AG04450 (cell line): ENCODE measurements around the gene EPB41L2. TPM values are rescaled to one million over a fixed set of nuclear protein-coding genes. Genes with fewer than 3 reads are reported as not detected.
"Not testable (repeated sequence)": the region's sequence is repeated elsewhere in the genome, so short reads cannot be mapped to it uniquely, and the experiment has no call there.

Experiments
- CTCF ChIA-PET: fragments of 300-600, 350-600 bp; formaldehyde crosslinking; extraction: SDS; loops from one replicate; lab custom pipeline; 2022; ENCODE audit warnings: antibody characterized with exemption, inconsistent platforms; lab: Charles Lee
- POLR2A ChIA-PET: fragments of 350-600 bp; formaldehyde crosslinking; extraction: SDS; loops from one replicate; lab custom pipeline; 2021; ENCODE audit warnings: antibody characterized with exemption, inconsistent platforms; lab: Yijun Ruan, JAX
- DNase-seq: peaks from one replicate; pipeline ENCODE4 v3.0.0-alpha.2; 2011; ENCODE audit warnings: low read depth, low spot score
- H3K27ac ChIP-seq: one replicate; pipeline ENCODE4 v1.5.1; 2012; ENCODE audit warnings: low read depth, low read length, control low read depth
- H3K27me3 ChIP-seq: one replicate; pipeline ENCODE4 v1.6.0; 2012; ENCODE audit warnings: low read length; ENCODE audit not compliant: control insufficient read depth, insufficient read depth
- H3K4me3 ChIP-seq: 2 replicates; pipeline ENCODE4 v1.5.1; 2011; ENCODE audit warnings: mild to moderate bottlenecking, low read depth, low read length, control low read depth
- H3K9me3 ChIP-seq: 2 replicates; pipeline ENCODE4 v1.5.1; 2012; ENCODE audit warnings: low read length; ENCODE audit not compliant: control insufficient read depth, insufficient read depth
- CTCF ChIP-seq: IDR thresholded peaks from 2 replicates; pipeline ENCODE4 v1.5.1; 2011; ENCODE audit warnings: low read depth, low read length, control low read depth, inconsistent platforms
- polyA plus RNA-seq: library from polyadenylated mRNA; depleted of rRNA; stranded (reverse); fragments of >200 nt; gene quantifications from 2 replicates; pipeline ENCODE4 v1.2.3, GENCODE V29; 2011

EPB41L2 gene
- polyA plus RNA-seq, 1 experiment = 165 TPM

- TF ChIP-seq CTCF = no peak
- H3K9me3 ChIP-seq = no peaks in the 10 kb centered on the region
- no peak for DNase-seq
- H3K27me3 ChIP-seq = no peaks in the 10 kb centered on the region
- ChIA-PET CTCF (no interaction called here), POLR2A (no interaction called here)
- no peak overlapping the region for H3K27ac ChIP-seq
- H3K4me3 ChIP-seq = no peak overlapping the region
These were observed 118.6 kb downstream of the EPB41L2 start for GRCh38 chr6:130944486-130944885.

- Histone ChIP-seq H3K27ac (no peak overlapping the region), H3K9me3 (no peaks in the 10 kb centered on the region), H3K4me3 (no peak overlapping the region), H3K27me3 (no peaks in the 10 kb centered on the region)
- ChIA-PET POLR2A (interaction anchor here (0.7 to 0.8 kb wide), 2 partner anchors 10 to 924 kb away, joined by 3 to 4 read pairs; no protein-coding TSS in a partner anchor), CTCF (no interaction called here)
- no peak for TF ChIP-seq CTCF
- DNase-seq = no peak
These were observed 119.3 kb downstream of the EPB41L2 start for GRCh38 chr6:130943738-130944137.

GRCh38 chr6:130942752-130943151 is 120.3 kb downstream of the EPB41L2 start:
- H3K4me3 ChIP-seq, H3K9me3 ChIP-seq, CTCF ChIA-PET, DNase-seq, POLR2A ChIA-PET, H3K27me3 ChIP-seq, H3K27ac ChIP-seq: not testable (repeated sequence)

GRCh38 chr6:130937942-130938604 is 125.0 kb downstream of the EPB41L2 start:
- ChIA-PET POLR2A (no interaction called here), CTCF (no interaction called here)
- H3K9me3 ChIP-seq = no peaks in the 10 kb centered on the region
- H3K4me3 ChIP-seq = no peak overlapping the region
- no peak for TF ChIP-seq CTCF
- H3K27ac ChIP-seq = no peak overlapping the region
- H3K27me3 ChIP-seq = no peaks in the 10 kb centered on the region
- no peak for DNase-seq

GRCh38 chr6:130936933-130937332 is 126.1 kb downstream of the EPB41L2 start:
- H3K4me3 ChIP-seq = no peak overlapping the region
- CTCF ChIA-PET = no interaction called here
- no peak for DNase-seq
- no peak overlapping the region for H3K27ac ChIP-seq
- TF ChIP-seq CTCF = no peak
- no peaks in the 10 kb centered on the region for H3K9me3 ChIP-seq
- no peaks in the 10 kb centered on the region for H3K27me3 ChIP-seq
- POLR2A ChIA-PET = no interaction called here
